ENCODE results near the gene IMPDH2. TPM values are rescaled to one million over a fixed set of nuclear protein-coding genes. Genes with fewer than 3 reads are reported as not detected.

IMPDH2 gene
- total and polyA plus RNA-seq, 2 donors from 2014 or later: 99.9 to 132 TPM

DNA sequence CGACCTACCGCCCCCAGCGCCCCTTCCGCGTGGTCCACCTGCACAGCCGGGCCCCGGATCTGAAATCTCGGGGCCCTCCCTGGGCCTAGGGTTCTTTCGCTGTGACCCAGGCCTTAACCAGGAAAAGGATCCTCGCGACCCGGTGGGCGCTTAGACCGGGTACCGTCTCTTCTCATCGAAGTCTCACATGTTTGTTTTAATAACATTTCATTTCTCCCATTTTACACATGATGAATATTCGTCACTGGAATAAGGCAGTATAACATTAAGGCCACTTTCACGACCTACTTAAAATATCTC, 10.5 kb downstream of the IMPDH2 start:
- no peak for FAIRE-seq
- Histone ChIP-seq H3K9me3 (ENCODE audit: control insufficient read depth in 2 of 3, insufficient read depth in 1 of 3, low read length in 3 of 3) (no peaks in the 10 kb centered on the region), H3K9ac (ENCODE audit: low read length in 3 of 3) (peak overlapping the region; percentile 44 to 64 (median 63)), H3K4me1 (ENCODE audit: control insufficient read depth in 2 of 3, insufficient read depth in 2 of 3, low read depth in 1 of 3, low read length in 3 of 3) (peaks cover 0 to 29% (median 7%) of the 10 kb centered on the region in 3 donors), H3K4me3 (ENCODE audit: low read length in 3 of 3) (peak overlapping the region; percentile 68 to 81 (median 78)), H3K27me3 (ENCODE audit: control insufficient read depth, insufficient read depth, low read length) (no peaks in the 10 kb centered on the region), H3K27ac (ENCODE audit: low read depth in 2 of 2, low read length in 2 of 2) (peak overlapping the region; percentile 57 to 63), H3K36me3 (ENCODE audit: control insufficient read depth in 2 of 3, insufficient read depth in 3 of 3, low read length in 3 of 3) (peaks cover 2 to 20% (median 17%) of the 10 kb centered on the region in 3 donors)
- intact Hi-C loops (cut with DNase I): no loop called here
- TF ChIP-seq CTCF (IDR thresholded peaks at IDR 0.05; ENCODE audit: borderline replicate concordance, extremely low read depth, insufficient read depth): no peak
- no peak for DNase-seq

DNA sequence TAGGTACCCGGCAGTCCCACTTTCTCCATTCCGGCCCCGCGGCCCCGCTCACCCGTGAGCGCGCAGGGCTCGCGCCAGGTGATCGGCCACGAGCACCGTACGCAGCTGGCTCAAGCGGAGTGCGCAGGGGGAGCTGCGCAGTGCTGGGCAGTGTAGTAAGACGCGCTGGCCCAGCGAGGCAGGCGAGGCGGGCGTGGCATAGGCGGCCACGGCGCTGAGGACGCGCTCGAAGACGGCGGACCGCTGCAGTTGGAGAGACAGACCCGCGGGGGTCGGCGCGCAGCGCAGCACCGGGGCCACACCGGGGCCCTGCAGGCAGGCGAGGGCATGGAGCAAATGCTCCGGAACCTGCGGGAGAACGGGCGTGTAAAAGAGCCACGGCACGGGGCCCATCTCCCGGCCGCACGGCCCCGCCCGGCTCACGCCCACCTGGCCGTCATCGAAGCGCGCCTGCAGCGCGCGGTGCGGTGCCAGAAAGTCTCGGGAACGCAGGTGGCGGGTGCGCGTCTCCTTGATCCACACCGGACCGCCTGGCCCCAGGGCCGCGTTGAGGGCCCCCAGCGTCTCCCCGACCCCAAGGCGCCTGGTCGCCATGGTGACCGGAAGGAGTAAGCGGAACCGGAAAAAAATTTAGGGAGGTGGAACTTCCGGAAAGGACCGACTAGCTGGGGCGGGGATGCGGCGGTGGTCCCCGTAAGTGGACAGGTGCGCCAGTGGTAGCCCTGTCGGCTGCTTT, 11.1 kb downstream of the IMPDH2 start, which contains the start of gene DALRD3:
DALRD3 (minus strand) TSS at position 610 of the 736 bp plus-strand sequence; CDS start at position 594, 16 bp downstream.
- H3K9ac ChIP-seq (ENCODE audit: low read length in 3 of 3): peak within 1 kb of the TSS; percentile 44 to 64 (median 63)
- DNase-seq: peak; percentile 72 to 91 (median 85)
- H3K4me1 ChIP-seq (ENCODE audit: control insufficient read depth in 2 of 3, insufficient read depth in 2 of 3, low read depth in 1 of 3, low read length in 3 of 3): peaks cover 0 to 27% (median 7%) of the 10 kb centered on the region in 3 donors
- H3K27me3 ChIP-seq (ENCODE audit: control insufficient read depth, insufficient read depth, low read length): no peaks in the 10 kb centered on the region
- no peak for TF ChIP-seq CTCF (IDR thresholded peaks at IDR 0.05; ENCODE audit: borderline replicate concordance, extremely low read depth, insufficient read depth)
- peaks cover 1 to 23% (median 17%) of the 10 kb centered on the region in 3 donors for H3K36me3 ChIP-seq (ENCODE audit: control insufficient read depth in 2 of 3, insufficient read depth in 3 of 3, low read length in 3 of 3)
- FAIRE-seq: no peak
- H3K27ac ChIP-seq (ENCODE audit: low read depth in 2 of 2, low read length in 2 of 2): peak within 1 kb of the TSS; percentile 57 to 63
- H3K9me3 ChIP-seq (ENCODE audit: control insufficient read depth in 2 of 3, insufficient read depth in 1 of 3, low read length in 3 of 3): no peaks in the 10 kb centered on the region
- peak within 1 kb of the TSS; percentile 68 to 81 (median 78) for H3K4me3 ChIP-seq (ENCODE audit: low read length in 3 of 3)
- intact Hi-C loops (cut with DNase I): no loop called here

DNA sequence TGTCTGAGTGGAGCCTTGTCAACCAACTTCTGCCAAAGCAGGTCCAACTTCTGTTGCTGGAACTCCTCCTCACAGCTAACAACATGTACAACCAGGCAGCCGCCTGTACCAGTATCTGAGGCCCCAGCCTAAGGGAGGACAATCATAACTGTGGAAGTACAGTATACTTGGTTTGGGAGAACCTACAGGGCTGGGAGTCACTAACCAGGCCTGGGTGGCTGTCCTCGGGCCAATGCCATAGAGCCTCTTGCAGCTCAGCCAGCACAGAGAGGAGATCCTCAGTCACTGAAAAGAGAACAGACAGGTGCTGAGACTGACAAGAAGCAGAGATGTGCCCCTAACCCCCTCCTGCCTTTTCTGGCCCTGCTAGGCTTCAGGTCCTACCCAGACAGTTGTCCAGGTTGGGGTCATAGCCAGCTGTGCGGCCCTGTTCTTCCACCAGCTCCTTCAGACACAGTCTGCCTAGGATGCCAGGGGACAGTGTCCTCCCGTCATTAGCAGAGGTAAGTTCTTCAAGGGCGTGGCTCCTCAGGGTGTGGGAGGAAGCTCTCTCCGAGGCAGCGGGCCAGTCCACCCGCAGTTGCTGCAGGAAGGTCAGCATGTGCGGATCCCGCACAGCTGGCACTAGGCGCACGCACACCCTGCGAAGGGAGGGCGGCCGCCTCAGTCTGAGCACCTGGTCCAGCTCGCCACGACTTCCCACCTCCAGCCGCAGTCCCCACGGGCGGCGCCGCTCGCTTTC, 11.8 kb downstream of the IMPDH2 start:
- DNase-seq (peak in 2 of 5 donors; percentile 30 to 63), FAIRE-seq (no peak)
- Histone ChIP-seq H3K27ac (ENCODE audit: low read depth in 2 of 2, low read length in 2 of 2) (peak overlapping the region in 1 of 2 donors; percentile 57), H3K36me3 (ENCODE audit: control insufficient read depth in 2 of 3, insufficient read depth in 3 of 3, low read length in 3 of 3) (peaks cover 0 to 27% (median 20%) of the 10 kb centered on the region in 3 donors), H3K9me3 (ENCODE audit: control insufficient read depth in 2 of 3, insufficient read depth in 1 of 3, low read length in 3 of 3) (no peaks in the 10 kb centered on the region), H3K4me1 (ENCODE audit: control insufficient read depth in 2 of 3, insufficient read depth in 2 of 3, low read depth in 1 of 3, low read length in 3 of 3) (peaks cover 0 to 20% (median 7%) of the 10 kb centered on the region in 3 donors), H3K27me3 (ENCODE audit: control insufficient read depth, insufficient read depth, low read length) (no peaks in the 10 kb centered on the region), H3K9ac (ENCODE audit: low read length in 3 of 3) (peak overlapping the region in 1 of 3 donors; percentile 63), H3K4me3 (ENCODE audit: low read length in 3 of 3) (peak overlapping the region; percentile 44 to 81 (median 78))
- intact Hi-C loops (cut with DNase I): no loop called here
- no peak for TF ChIP-seq CTCF (IDR thresholded peaks at IDR 0.05; ENCODE audit: borderline replicate concordance, extremely low read depth, insufficient read depth)
